ENCODE data around the gene RELN. TPM values are rescaled to one million over a fixed set of nuclear protein-coding genes. Genes with fewer than 3 reads are reported as not detected.

RELN gene
- total and polyA plus RNA-seq, 10 of the 15 experiments (the other 5 are each of a cell fraction or from before 2014, with no cell fraction given), result 0.11 to 0.21 TPM; not detected in 8

GRCh38 chr7:103541026-103541425 lies 448.4 kb downstream of the RELN start:
- in situ Hi-C loops (cut with MboI) (no loop called here), intact Hi-C loops (cut with micrococcal nuclease; ENCODE audit: unreplicated experiment) (no loop called here)
- H3K9me3 ChIP-seq (replicated peaks; ENCODE audit: control insufficient read depth, insufficient read depth, low read length), result no peaks in the 10 kb centered on the region
- H3K27me3 ChIP-seq (replicated peaks in 1 of 2; ENCODE audit: control insufficient read depth in 2 of 2, insufficient read depth in 2 of 2, low read length in 1 of 2), result no peaks in the 10 kb centered on the region
- TF ChIP-seq, protein P1, sequence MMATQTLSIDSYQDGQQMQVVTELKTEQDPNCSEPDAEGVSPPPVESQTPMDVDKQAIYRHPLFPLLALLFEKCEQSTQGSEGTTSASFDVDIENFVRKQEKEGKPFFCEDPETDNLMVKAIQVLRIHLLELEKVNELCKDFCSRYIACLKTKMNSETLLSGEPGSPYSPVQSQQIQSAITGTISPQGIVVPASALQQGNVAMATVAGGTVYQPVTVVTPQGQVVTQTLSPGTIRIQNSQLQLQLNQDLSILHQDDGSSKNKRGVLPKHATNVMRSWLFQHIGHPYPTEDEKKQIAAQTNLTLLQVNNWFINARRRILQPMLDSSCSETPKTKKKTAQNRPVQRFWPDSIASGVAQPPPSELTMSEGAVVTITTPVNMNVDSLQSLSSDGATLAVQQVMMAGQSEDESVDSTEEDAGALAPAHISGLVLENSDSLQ (IDR thresholded peaks at IDR 0.05), result no peak
- TF ChIP-seq IRF4 (IDR thresholded peaks at IDR 0.05; ENCODE audit: low read depth, low read length) (no peak), HDAC6 (IDR thresholded peaks at IDR 0.05; ENCODE audit: unreplicated experiment) (no peak), CREB1 (IDR thresholded peaks at IDR 0.05; ENCODE audit: low read depth) (no peak)
- WGBS (ENCODE audit: insufficient coverage, insufficient replicate concordance, low lambda C conversion rate, missing lambda C conversion rate), result 36% methylated on average over 4 of the region's 4 CpGs
- no peaks in the 10 kb centered on the region for H3K4me1 ChIP-seq (ENCODE audit: control insufficient read depth, insufficient read depth, low read length)
- ChIA-PET RAD21 (ENCODE audit: unreplicated experiment) (no interaction called here), CTCF (no interaction called here), POLR2A (no interaction called here), SMC1A (ENCODE audit: uncharacterized antibody, unreplicated experiment) (no interaction called here)
- BruUV-seq (replicated peaks), result no TSS peak
- ATAC-seq (no peak), DNase-seq (ENCODE audit: low read depth, low spot score) (no peak), FAIRE-seq (no peak)
- no peak overlapping the region for H2AFZ ChIP-seq (ENCODE audit: control insufficient read depth, low read depth, low read length)
- no peak overlapping the region for H3K4me2 ChIP-seq (ENCODE audit: control insufficient read depth, insufficient read depth)
- no peak overlapping the region for H3K27ac ChIP-seq (ENCODE audit: control insufficient read depth, insufficient read depth)
- no peaks in the 10 kb centered on the region for H4K20me1 ChIP-seq (ENCODE audit: control insufficient read depth, insufficient read depth)
- H3K36me3 ChIP-seq (ENCODE audit: control insufficient read depth in 2 of 2, insufficient read depth in 2 of 2, low read length in 1 of 2), result no peaks in the 10 kb centered on the region
- H3K9ac ChIP-seq (ENCODE audit: control insufficient read depth, insufficient read depth, low read length), result no peak overlapping the region
- no peaks in the 10 kb centered on the region for H3K79me2 ChIP-seq (ENCODE audit: control insufficient read depth, insufficient read depth, low read length)
- H3K4me3 ChIP-seq, result no peak overlapping the region

DNA sequence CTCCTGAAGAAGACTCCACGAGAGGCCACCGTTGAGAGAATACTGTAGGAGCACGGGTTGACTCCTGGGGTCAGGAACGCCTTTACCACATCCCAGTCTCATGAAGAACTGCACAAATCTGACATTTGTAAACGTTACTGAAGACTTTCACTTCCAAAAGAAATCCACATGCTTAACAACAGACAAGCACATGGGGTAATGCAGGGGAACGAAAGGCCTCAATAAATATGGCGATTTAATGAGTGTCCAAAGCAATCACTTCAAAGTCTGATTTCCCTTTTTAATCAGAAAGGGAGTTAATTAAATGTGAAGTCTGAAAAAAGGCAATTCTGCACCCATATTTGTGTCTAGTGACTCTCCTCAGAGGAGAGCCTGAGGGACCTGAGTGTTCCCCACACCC lies 449.1 kb downstream of the RELN start:
- ATAC-seq, result no peak
- H3K27ac ChIP-seq (ENCODE audit: control insufficient read depth, insufficient read depth), result no peak overlapping the region
- CTCF ChIA-PET, result no interaction called here
- H3K27me3 ChIP-seq (replicated peaks in 1 of 2; ENCODE audit: control insufficient read depth in 2 of 2, insufficient read depth in 2 of 2, low read length in 1 of 2), result no peaks in the 10 kb centered on the region
- DNase-seq (ENCODE audit: low read depth, low spot score), result no peak
- H3K9ac ChIP-seq (ENCODE audit: control insufficient read depth, insufficient read depth, low read length), result no peak overlapping the region
- 9% methylated on average over 7 of the region's 7 CpGs for WGBS (ENCODE audit: insufficient coverage, insufficient replicate concordance, low lambda C conversion rate, missing lambda C conversion rate)
- no peaks in the 10 kb centered on the region for H3K79me2 ChIP-seq (ENCODE audit: control insufficient read depth, insufficient read depth, low read length)
- RAD21 ChIA-PET (ENCODE audit: unreplicated experiment), result no interaction called here
- no peak overlapping the region for H3K4me2 ChIP-seq (ENCODE audit: control insufficient read depth, insufficient read depth)
- no peaks in the 10 kb centered on the region for H3K36me3 ChIP-seq (ENCODE audit: control insufficient read depth in 2 of 2, insufficient read depth in 2 of 2, low read length in 1 of 2)
- no peak for FAIRE-seq
- no peak overlapping the region for H2AFZ ChIP-seq (ENCODE audit: control insufficient read depth, low read depth, low read length)
- intact Hi-C loops (cut with micrococcal nuclease; ENCODE audit: unreplicated experiment) (no loop called here), in situ Hi-C loops (cut with MboI) (no loop called here)
- POLR2A ChIA-PET, result no interaction called here
- H3K4me1 ChIP-seq (ENCODE audit: control insufficient read depth, insufficient read depth, low read length), result no peaks in the 10 kb centered on the region
- H4K20me1 ChIP-seq (ENCODE audit: control insufficient read depth, insufficient read depth), result no peaks in the 10 kb centered on the region
- SMC1A ChIA-PET (ENCODE audit: uncharacterized antibody, unreplicated experiment), result no interaction called here
- H3K4me3 ChIP-seq, result no peak overlapping the region
- no TSS peak for BruUV-seq (replicated peaks)
- H3K9me3 ChIP-seq (replicated peaks; ENCODE audit: control insufficient read depth, insufficient read depth, low read length), result no peaks in the 10 kb centered on the region
- TF ChIP-seq ZNF207 (IDR thresholded peaks at IDR 0.05; ENCODE audit: borderline replicate concordance) (no peak), NRF1 (conservative IDR thresholded peaks at IDR 0.05; ENCODE audit: low read depth, low read length) (no peak), ZNF384 (IDR thresholded peaks at IDR 0.05; ENCODE audit: borderline replicate concordance, low read depth, low read length) (no peak), EED (IDR thresholded peaks at IDR 0.05; ENCODE audit: low read depth) (no peak), FOXM1 (IDR thresholded peaks at IDR 0.05; ENCODE audit: low read depth, low read length) (no peak), REST (IDR thresholded peaks at IDR 0.05; ENCODE audit: low read depth, low read length) (no peak)
- TF ChIP-seq, protein P2, sequence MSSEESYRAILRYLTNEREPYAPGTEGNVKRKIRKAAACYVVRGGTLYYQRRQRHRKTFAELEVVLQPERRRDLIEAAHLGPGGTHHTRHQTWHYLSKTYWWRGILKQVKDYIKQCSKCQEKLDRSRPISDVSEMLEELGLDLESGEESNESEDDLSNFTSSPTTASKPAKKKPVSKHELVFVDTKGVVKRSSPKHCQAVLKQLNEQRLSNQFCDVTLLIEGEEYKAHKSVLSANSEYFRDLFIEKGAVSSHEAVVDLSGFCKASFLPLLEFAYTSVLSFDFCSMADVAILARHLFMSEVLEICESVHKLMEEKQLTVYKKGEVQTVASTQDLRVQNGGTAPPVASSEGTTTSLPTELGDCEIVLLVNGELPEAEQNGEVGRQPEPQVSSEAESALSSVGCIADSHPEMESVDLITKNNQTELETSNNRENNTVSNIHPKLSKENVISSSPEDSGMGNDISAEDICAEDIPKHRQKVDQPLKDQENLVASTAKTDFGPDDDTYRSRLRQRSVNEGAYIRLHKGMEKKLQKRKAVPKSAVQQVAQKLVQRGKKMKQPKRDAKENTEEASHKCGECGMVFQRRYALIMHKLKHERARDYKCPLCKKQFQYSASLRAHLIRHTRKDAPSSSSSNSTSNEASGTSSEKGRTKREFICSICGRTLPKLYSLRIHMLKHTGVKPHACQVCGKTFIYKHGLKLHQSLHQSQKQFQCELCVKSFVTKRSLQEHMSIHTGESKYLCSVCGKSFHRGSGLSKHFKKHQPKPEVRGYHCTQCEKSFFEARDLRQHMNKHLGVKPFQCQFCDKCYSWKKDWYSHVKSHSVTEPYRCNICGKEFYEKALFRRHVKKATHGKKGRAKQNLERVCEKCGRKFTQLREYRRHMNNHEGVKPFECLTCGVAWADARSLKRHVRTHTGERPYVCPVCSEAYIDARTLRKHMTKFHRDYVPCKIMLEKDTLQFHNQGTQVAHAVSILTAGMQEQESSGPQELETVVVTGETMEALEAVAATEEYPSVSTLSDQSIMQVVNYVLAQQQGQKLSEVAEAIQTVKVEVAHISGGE (CRISPR knock-in tag; IDR thresholded peaks at IDR 0.05), result no peak

Data from GM12878 (cell line).